GM12875 (cell line): ENCODE data around the gene ATG14.

Experiments
- H3K4me3 ChIP-seq: one replicate; pipeline ENCODE4 v1.5.1; 2011; ENCODE audit warnings: low read depth, low read length, control low read depth
- CTCF ChIP-seq: IDR thresholded peaks from 2 replicates; pipeline ENCODE4 v1.5.1; 2011; ENCODE audit warnings: low read depth, mild to moderate bottlenecking, control low read depth, inconsistent platforms, low read length, moderate library complexity, borderline replicate concordance; ENCODE audit not compliant: insufficient read depth

Gene ATG14

DNA sequence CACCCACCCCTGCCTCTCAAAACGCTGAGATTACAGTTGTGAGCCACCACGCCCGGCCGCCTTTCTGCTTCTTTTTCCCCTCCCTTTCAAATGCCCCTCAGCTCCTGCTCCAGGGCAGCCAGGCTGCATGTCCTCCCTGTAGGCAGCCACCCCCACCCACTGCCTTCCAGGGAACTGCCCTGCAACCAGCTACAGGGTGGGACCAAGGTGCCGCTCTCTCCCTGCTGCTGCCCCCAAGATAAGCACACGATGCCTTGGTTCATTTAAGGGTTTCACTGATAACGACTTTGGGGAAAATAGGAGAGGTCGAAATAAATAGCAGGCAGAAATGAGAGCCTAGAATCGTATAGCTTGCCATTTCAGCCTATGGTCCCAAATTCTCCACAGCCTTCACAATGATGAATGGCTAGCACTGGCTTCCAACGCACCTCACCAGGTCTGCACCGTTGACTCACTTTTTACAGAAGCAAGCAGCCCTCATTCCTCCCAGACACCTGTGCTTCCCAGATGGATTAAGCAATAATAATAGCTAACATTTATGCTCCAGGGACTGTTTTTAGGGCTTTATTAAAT, 40.7 kb downstream of the ATG14 start:
- TF ChIP-seq CTCF, result no peak
- no peak overlapping the region for H3K4me3 ChIP-seq

GRCh38 chr14:55366271-55366670, 45.4 kb downstream of the ATG14 start:
- TF ChIP-seq CTCF, result no peak
- H3K4me3 ChIP-seq, result no peak overlapping the region

- no peak overlapping the region for H3K4me3 ChIP-seq
- no peak for TF ChIP-seq CTCF
Observed at GRCh38 chr14:55361190-55361589, 50.4 kb downstream of the ATG14 start.

DNA sequence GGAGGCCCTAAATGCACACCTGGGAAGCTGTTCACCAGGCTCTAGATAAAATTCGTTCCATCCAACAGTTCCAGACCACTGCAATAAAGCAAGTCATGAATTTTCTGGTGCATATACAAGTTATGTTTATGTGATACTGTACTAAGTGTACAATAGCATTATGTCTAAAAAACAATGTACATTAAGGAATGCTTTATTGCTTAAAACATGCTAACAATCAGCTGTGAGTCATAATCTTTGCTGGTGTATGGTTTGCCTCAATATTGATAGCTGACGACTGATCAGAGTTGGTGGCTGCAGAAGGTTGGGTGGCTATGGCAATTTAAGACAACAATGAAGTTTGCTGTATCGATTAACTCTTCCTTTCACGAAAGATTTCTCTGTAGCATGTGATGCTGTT, 52.3 kb downstream of the ATG14 start:
- TF ChIP-seq CTCF, result no peak
- H3K4me3 ChIP-seq, result no peak overlapping the region

DNA sequence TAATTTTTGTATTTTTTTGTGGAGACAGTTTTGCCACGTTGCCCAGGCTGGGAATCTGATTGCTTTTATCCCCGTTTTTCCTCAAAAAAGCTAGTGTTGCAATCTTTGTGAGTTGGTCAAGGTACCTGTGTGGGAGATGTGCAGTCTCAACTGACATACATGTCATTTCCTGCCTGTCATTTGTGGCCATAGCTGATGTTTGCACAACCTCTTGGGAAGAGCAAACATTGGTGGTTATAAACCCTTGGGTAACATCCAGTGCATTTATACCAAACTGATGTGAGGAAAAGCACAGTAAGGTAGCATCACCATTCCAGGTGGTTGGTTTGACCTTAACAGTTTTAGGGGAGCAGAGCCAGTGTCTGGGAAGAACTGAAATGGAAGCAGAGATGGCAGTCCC, 54.7 kb downstream of the ATG14 start:
- H3K4me3 ChIP-seq, result no peak overlapping the region
- TF ChIP-seq CTCF, result no peak

DNA sequence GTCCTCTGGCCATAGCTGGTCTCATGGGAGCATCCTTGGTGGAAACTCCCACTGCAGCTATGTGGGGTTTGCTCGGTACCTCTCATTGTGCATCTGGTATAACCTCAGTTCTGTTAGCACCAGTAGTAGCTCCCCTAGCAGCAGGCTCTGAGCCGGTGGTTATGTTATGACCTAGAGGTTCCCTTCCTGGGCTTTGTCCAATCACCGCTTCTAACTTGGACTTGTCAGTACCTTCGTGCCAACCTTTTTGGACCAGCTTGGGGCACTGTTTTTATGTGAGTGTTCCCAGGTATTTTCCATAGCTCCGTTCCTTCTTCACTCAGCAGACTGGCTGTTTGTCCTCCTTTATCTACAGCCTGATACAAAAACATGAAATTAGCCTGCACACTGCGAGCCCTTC, 55.7 kb downstream of the ATG14 start:
- no peak overlapping the region for H3K4me3 ChIP-seq
- TF ChIP-seq CTCF, result no peak

DNA sequence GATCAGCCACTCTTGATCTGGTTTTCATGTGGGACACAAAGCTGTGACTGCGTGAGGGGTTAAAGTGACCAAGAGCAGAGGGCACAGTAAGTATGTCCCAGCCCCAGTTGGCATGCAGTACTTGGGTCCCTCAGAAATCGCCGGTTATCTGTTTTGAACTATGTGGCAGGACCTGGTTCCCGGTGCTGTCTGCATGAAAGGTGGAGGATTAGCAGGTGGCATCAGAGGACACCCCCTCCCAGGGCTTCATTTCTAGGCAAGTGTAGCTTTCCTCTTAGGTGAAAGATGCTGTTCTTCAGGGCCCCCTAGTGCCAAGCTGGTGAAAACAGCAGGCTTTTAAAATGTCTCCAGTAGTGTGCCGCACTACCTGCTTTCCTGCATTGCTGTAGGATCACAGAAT, 57.1 kb downstream of the ATG14 start:
- TF ChIP-seq CTCF, result peak; percentile 73

More for the DNA sequence above, 57.1 kb downstream of the ATG14 start:
- H3K4me3 ChIP-seq, result no peak overlapping the region
